ENCODE results near the gene WDR7. TPM values are rescaled to one million over a fixed set of nuclear protein-coding genes. Genes with fewer than 3 reads are reported as not detected.

WDR7 gene
- total and polyA plus RNA-seq, 10 of the 15 experiments (the other 5 are each of a cell fraction or from before 2014, with no cell fraction given), result 2.8 to 16.5 (median 11.7) TPM

- TF ChIP-seq NRF1 (conservative IDR thresholded peaks at IDR 0.05; ENCODE audit: low read depth, low read length), result no peak
- no peak for TF ChIP-seq ZNF207 (IDR thresholded peaks at IDR 0.05; ENCODE audit: borderline replicate concordance)
- TF ChIP-seq SIN3A (IDR thresholded peaks at IDR 0.05; ENCODE audit: low read depth, low read length), result no peak
- no peak for TF ChIP-seq MAX (IDR thresholded peaks at IDR 0.05; ENCODE audit: low read depth, low read length)
- no peak for TF ChIP-seq TCF3 (IDR thresholded peaks at IDR 0.05; ENCODE audit: borderline replicate concordance, insufficient read depth, low read depth, low read length)
- no peak for TF ChIP-seq RUNX3 (IDR thresholded peaks at IDR 0.05; ENCODE audit: low read length)
These were observed 336.9 kb downstream of the WDR7 start (continued) for GRCh38 chr18:56988022-56988421.

GRCh38 chr18:56990678-56991077 lies 339.5 kb downstream of the WDR7 start:
- ChIA-PET RAD21 (ENCODE audit: unreplicated experiment) (interaction anchor here (1.0 kb wide), 1 partner anchor 28 kb away, joined by 4 read pairs; no protein-coding TSS in a partner anchor), CTCF (interaction anchor here (1.5 kb wide), 1 partner anchor 16 kb away, joined by 3 read pairs; no protein-coding TSS in a partner anchor), POLR2A (interaction anchor here (0.7 kb wide), 1 partner anchor 851 kb away, joined by 6 read pairs; no protein-coding TSS in a partner anchor), SMC1A (ENCODE audit: uncharacterized antibody, unreplicated experiment) (interaction anchor here (1.5 kb wide), 2 partner anchors 10 kb away, joined by 3 to 6 read pairs; no protein-coding TSS in a partner anchor)
- Histone ChIP-seq H3K4me2 (ENCODE audit: control insufficient read depth, insufficient read depth) (no peak overlapping the region), H2AFZ (ENCODE audit: control insufficient read depth, low read depth, low read length) (no peak overlapping the region), H3K9ac (ENCODE audit: control insufficient read depth, insufficient read depth, low read length) (no peak overlapping the region), H4K20me1 (ENCODE audit: control insufficient read depth, insufficient read depth) (no peaks in the 10 kb centered on the region), H3K9me3 (replicated peaks; ENCODE audit: control insufficient read depth, insufficient read depth, low read length) (no peaks in the 10 kb centered on the region), H3K4me1 (ENCODE audit: control insufficient read depth, insufficient read depth, low read length) (no peaks in the 10 kb centered on the region), H3K79me2 (ENCODE audit: control insufficient read depth, insufficient read depth, low read length) (no peaks in the 10 kb centered on the region), H3K4me3 (no peak overlapping the region), H3K27ac (ENCODE audit: control insufficient read depth, insufficient read depth) (no peak overlapping the region), H3K36me3 (ENCODE audit: control insufficient read depth in 2 of 2, insufficient read depth in 2 of 2, low read length in 1 of 2) (no peaks in the 10 kb centered on the region), H3K27me3 (replicated peaks in 1 of 2; ENCODE audit: control insufficient read depth in 2 of 2, insufficient read depth in 2 of 2, low read length in 1 of 2) (no peaks in the 10 kb centered on the region)
- no TSS peak for BruUV-seq (replicated peaks)
- FAIRE-seq (no peak), DNase-seq (ENCODE audit: low read depth, low spot score) (no peak), ATAC-seq (no peak)
- in situ Hi-C loops (cut with MboI) (no loop called here), intact Hi-C loops (cut with micrococcal nuclease; ENCODE audit: unreplicated experiment) (no loop called here)
- WGBS (ENCODE audit: insufficient coverage, insufficient replicate concordance, low lambda C conversion rate, missing lambda C conversion rate), result 100% methylated on average over 1 of the region's 1 CpG
- no peak for TF ChIP-seq SMC3 (IDR thresholded peaks at IDR 0.05; ENCODE audit: borderline replicate concordance, low read length)
- no peak for TF ChIP-seq KLF5 (IDR thresholded peaks at IDR 0.05; ENCODE audit: partially characterized antibody)
- TF ChIP-seq CREB1 (IDR thresholded peaks at IDR 0.05; ENCODE audit: low read depth), result no peak
- TF ChIP-seq SUPT20H (IDR thresholded peaks at IDR 0.05; ENCODE audit: borderline replicate concordance, control insufficient read depth, low read depth, low read length), result no peak
- TF ChIP-seq EZH2 (IDR thresholded peaks at IDR 0.05; ENCODE audit: borderline replicate concordance, control insufficient read depth, low read depth, low read length), result no peak
- no peak for TF ChIP-seq MYB (IDR thresholded peaks at IDR 0.05; ENCODE audit: borderline replicate concordance, low read depth, low read length)
- no peak for TF ChIP-seq ESRRA (IDR thresholded peaks at IDR 0.05; ENCODE audit: low read length)
- no peak for TF ChIP-seq BCLAF1 (IDR thresholded peaks at IDR 0.05)
- TF ChIP-seq ZNF24 (IDR thresholded peaks at IDR 0.05), result no peak
- TF ChIP-seq BHLHE40 (IDR thresholded peaks at IDR 0.05; ENCODE audit: borderline replicate concordance in 1 of 2, low read depth in 2 of 2, low read length in 1 of 2), result no peak
- no peak for TF ChIP-seq FOXM1 (IDR thresholded peaks at IDR 0.05; ENCODE audit: low read depth, low read length)
- no peak for TF ChIP-seq ZBED1 (IDR thresholded peaks at IDR 0.05; ENCODE audit: borderline replicate concordance)
